ENCODE data around the gene MDK. TPM values are rescaled to one million over a fixed set of nuclear protein-coding genes. Genes with fewer than 3 reads are reported as not detected.
A peak's percentile ranks its signal among the peaks of the same experiment; 100 is the strongest.

The MDK gene
- total RNA-seq, 4 donors from 2014 or later: 34.4 to 309 (median 180) TPM

DNA sequence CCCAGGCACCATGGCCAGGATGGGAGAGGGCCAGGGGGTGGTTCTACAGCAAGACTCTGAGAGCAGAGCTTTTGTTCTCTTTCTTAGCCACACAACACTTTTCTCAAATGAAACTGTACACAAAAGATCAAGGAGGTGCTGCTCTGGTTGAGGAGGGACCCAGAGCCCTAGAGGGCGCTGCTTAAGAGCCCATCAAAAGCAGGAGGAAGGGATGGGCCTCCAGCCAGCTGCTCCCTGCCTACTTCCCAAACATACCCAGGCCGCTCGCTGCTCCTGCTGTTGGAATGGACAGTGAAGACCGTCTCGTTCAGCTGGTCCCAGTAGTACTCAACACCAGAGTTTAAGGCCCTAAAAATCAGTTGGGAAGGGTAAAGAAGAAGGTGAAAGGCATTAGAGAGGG, 28.6 kb downstream of the MDK start:
- Histone ChIP-seq H3K4me3 (no peak overlapping the region), H3K27me3 (no peaks in the 10 kb centered on the region), H3K9me3 (no peaks in the 10 kb centered on the region), H3K4me1 (no peaks in the 10 kb centered on the region), H3K36me3 (peaks cover 0 to 42% (median 19%) of the 10 kb centered on the region in 4 donors), H3K27ac (no peak overlapping the region)
- DNase-seq: no peak
- in situ Hi-C loops (cut with MboI; ENCODE audit: low pct_ligation_motif_present in 1 of 4, low pct_unique_long_range_greater_than_20kb in 1 of 4, low sequenced_read_pairs in 3 of 4) (loop anchor here in 1 of 4 donors (25.0 kb wide), 1 partner anchor 127 kb away; no protein-coding TSS in a partner anchor), intact Hi-C loops (cut with DNase I; ENCODE audit: low total_unique reads) (no loop called here)
- WGBS, 2 donors (ENCODE audit: low coverage in 1 of 2): 82% methylated on average over 5 of the region's 5 CpGs; no CpG with 5 or more reads in 1 of the 2 donors
- TF ChIP-seq POLR2A (IDR thresholded peaks at IDR 0.05) (no peak), CTCF (IDR thresholded peaks at IDR 0.05) (no peak), POLR2AphosphoS5 (IDR thresholded peaks at IDR 0.05) (no peak), EP300 (IDR thresholded peaks at IDR 0.05; ENCODE audit: low read depth) (no peak)

DNA sequence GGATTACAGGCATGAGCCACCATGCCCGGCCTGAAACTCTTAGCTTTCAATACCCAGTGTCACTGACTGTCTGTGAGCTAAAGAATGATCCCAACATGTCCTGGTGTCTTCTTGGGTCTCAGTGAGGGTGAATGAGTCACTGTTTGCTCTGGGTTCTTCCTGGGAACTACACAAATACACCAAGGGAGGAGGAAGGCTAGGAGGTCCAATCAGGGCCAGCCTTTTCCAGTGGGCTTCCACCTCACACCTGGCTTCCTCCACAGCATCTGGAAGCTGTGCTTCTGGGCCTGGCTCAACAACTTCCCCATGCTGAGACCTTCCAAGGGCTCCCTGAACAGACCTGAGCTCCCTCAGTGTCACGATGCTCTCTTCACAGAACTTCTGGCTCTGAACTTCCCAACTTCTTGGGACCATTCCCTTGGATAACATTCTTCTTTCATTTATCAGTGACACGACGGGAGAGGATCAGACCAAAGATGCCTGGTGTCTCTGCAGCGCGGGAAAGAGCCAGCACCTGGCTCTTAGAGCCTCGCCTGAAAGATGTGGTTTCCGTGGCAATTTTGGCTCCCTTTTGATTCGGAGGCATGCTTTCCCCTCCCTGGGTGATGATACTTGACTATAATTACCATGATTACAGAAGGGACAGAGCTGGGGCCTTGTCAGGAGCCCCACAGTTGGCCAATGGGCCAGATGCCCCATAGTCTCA, 32.4 kb downstream of the MDK start:
- WGBS, 2 donors (ENCODE audit: low coverage in 1 of 2): 94% methylated on average over 9 of the region's 9 CpGs; no CpG with 5 or more reads in 1 of the 2 donors
- intact Hi-C loops (cut with DNase I; ENCODE audit: low total_unique reads) (no loop called here), in situ Hi-C loops (cut with MboI; ENCODE audit: low pct_ligation_motif_present in 1 of 4, low pct_unique_long_range_greater_than_20kb in 1 of 4, low sequenced_read_pairs in 3 of 4) (loop anchor here in 1 of 4 donors (25.0 kb wide), 1 partner anchor 123 kb away; no protein-coding TSS in a partner anchor)
- H3K4me1 ChIP-seq: no peaks in the 10 kb centered on the region
- DNase-seq: no peak
- H3K36me3 ChIP-seq: peaks cover 0 to 53% (median 14%) of the 10 kb centered on the region in 4 donors
- H3K27me3 ChIP-seq: no peaks in the 10 kb centered on the region
- H3K4me3 ChIP-seq: no peak overlapping the region
- H3K27ac ChIP-seq: peak overlapping the region in 1 of 4 donors; percentile 16
- no peak for TF ChIP-seq POLR2AphosphoS5 (IDR thresholded peaks at IDR 0.05)
- TF ChIP-seq POLR2A (IDR thresholded peaks at IDR 0.05): no peak
- no peak for TF ChIP-seq EP300 (IDR thresholded peaks at IDR 0.05; ENCODE audit: low read depth)
- no peak for TF ChIP-seq CTCF (IDR thresholded peaks at IDR 0.05)
- H3K9me3 ChIP-seq: no peaks in the 10 kb centered on the region

DNA sequence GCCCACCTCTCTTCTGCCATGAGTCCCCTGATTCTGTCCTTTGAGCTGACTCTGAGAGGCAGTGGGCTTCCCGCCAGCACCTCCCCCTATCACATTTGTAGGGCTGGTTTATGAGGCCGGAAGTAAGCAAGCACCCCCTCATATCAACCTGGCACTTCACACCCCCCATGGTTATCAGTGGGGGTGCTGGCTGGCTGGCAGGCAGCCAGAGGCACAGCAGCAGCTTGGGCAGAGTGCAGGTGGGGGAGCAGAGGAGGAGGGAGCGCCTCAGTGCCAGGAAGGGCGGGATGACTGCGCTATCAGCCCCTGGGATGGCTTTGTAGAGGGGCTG, 33.0 kb downstream of the MDK start:
- no peaks in the 10 kb centered on the region for H3K4me1 ChIP-seq
- 91% methylated on average over 5 of the region's 5 CpGs; no CpG with 5 or more reads in 1 of the 2 donors for WGBS, 2 donors (ENCODE audit: low coverage in 1 of 2)
- TF ChIP-seq POLR2AphosphoS5 (IDR thresholded peaks at IDR 0.05): no peak
- no peak for TF ChIP-seq CTCF (IDR thresholded peaks at IDR 0.05)
- no peak for TF ChIP-seq POLR2A (IDR thresholded peaks at IDR 0.05)
- no peak for TF ChIP-seq EP300 (IDR thresholded peaks at IDR 0.05; ENCODE audit: low read depth)
- peak overlapping the region in 1 of 4 donors; percentile 16 for H3K27ac ChIP-seq
- in situ Hi-C loops (cut with MboI; ENCODE audit: low pct_ligation_motif_present in 1 of 4, low pct_unique_long_range_greater_than_20kb in 1 of 4, low sequenced_read_pairs in 3 of 4): loop anchor here in 1 of 4 donors (25.0 kb wide), 1 partner anchor 123 kb away; no protein-coding TSS in a partner anchor
- no peak overlapping the region for H3K4me3 ChIP-seq
- H3K36me3 ChIP-seq: peaks cover 0 to 53% (median 14%) of the 10 kb centered on the region in 4 donors
- intact Hi-C loops (cut with DNase I; ENCODE audit: low total_unique reads): no loop called here
- no peaks in the 10 kb centered on the region for H3K9me3 ChIP-seq
- H3K27me3 ChIP-seq: no peaks in the 10 kb centered on the region
- DNase-seq: no peak

DNA sequence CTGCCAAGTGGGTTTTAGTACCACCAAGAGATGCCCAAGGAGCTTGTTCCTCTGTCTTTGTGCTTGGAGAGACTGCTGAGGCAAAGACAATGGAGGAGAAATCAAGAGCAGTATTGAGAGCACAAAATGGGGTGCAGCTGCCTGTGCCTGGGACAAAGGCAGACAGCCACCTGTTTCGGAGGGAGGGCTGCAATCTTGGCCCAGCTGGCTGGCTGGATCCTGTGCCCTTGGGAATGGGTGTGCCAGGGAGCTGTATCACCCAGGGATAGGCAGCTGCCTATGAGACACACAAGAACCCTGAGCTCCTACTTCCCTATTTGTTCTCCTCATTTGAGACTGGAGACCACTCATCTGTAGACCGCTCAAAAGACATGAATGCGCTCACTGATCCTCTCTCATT, 33.4 kb downstream of the MDK start:
- H3K4me1 ChIP-seq: no peaks in the 10 kb centered on the region
- peaks cover 0 to 49% (median 14%) of the 10 kb centered on the region in 4 donors for H3K36me3 ChIP-seq
- in situ Hi-C loops (cut with MboI; ENCODE audit: low pct_ligation_motif_present in 1 of 4, low pct_unique_long_range_greater_than_20kb in 1 of 4, low sequenced_read_pairs in 3 of 4) (loop anchor here in 1 of 4 donors (25.0 kb wide), 1 partner anchor 122 kb away; no protein-coding TSS in a partner anchor), intact Hi-C loops (cut with DNase I; ENCODE audit: low total_unique reads) (no loop called here)
- WGBS, 2 donors (ENCODE audit: low coverage in 1 of 2): 50 to 61% methylated on average over 2 to 3 of the region's 3 CpGs
- no peaks in the 10 kb centered on the region for H3K27me3 ChIP-seq
- no peak overlapping the region for H3K4me3 ChIP-seq
- H3K9me3 ChIP-seq: no peaks in the 10 kb centered on the region
- no peak for DNase-seq
- TF ChIP-seq POLR2AphosphoS5 (IDR thresholded peaks at IDR 0.05) (no peak), EP300 (IDR thresholded peaks at IDR 0.05; ENCODE audit: low read depth) (no peak), POLR2A (IDR thresholded peaks at IDR 0.05) (no peak), CTCF (IDR thresholded peaks at IDR 0.05) (no peak)
- peak overlapping the region in 1 of 4 donors; percentile 16 for H3K27ac ChIP-seq

Data from transverse colon (tissue), 4 donors.